Measurements from ENCODE around the gene RAB43. TPM values are rescaled to one million over a fixed set of nuclear protein-coding genes. Genes with fewer than 3 reads are reported as not detected.

Gene RAB43
- total RNA-seq, 2 donors from 2014 or later: 5.3 to 8.2 TPM

GRCh38 chr3:129040579-129041300, 80.9 kb downstream of the RAB43 start:
- no peaks in the 10 kb centered on the region for H3K27me3 ChIP-seq
- H3K4me3 ChIP-seq: no peak overlapping the region
- peaks cover 0 to 9% of the 10 kb centered on the region in 2 donors for H3K4me1 ChIP-seq
- no peaks in the 10 kb centered on the region for H3K36me3 ChIP-seq
- TF ChIP-seq CTCF (IDR thresholded peaks at IDR 0.05): no peak
- DNase-seq (ENCODE audit: low spot score): no peak
- peaks cover 0 to 5% of the 10 kb centered on the region in 2 donors for H3K9me3 ChIP-seq
- no peak overlapping the region for H3K27ac ChIP-seq

GRCh38 chr3:129040039-129040336, 81.6 kb downstream of the RAB43 start:
- peaks cover 0 to 5% of the 10 kb centered on the region in 2 donors for H3K9me3 ChIP-seq
- no peak for DNase-seq (ENCODE audit: low spot score)
- TF ChIP-seq CTCF (IDR thresholded peaks at IDR 0.05): no peak

GRCh38 chr3:129039271-129040038, 82.1 kb downstream of the RAB43 start:
- no peak for DNase-seq (ENCODE audit: low spot score)
- H3K4me3 ChIP-seq: no peak overlapping the region
- H3K27ac ChIP-seq: no peak overlapping the region
- peaks cover 0 to 4% of the 10 kb centered on the region in 2 donors for H3K4me1 ChIP-seq
- TF ChIP-seq CTCF (IDR thresholded peaks at IDR 0.05): no peak
- H3K36me3 ChIP-seq: no peaks in the 10 kb centered on the region
- H3K9me3 ChIP-seq: no peaks in the 10 kb centered on the region
- no peaks in the 10 kb centered on the region for H3K27me3 ChIP-seq

More at GRCh38 chr3:129040039-129040336, 81.6 kb downstream of the RAB43 start:
- Histone ChIP-seq H3K36me3 (no peaks in the 10 kb centered on the region), H3K4me3 (no peak overlapping the region), H3K27me3 (no peaks in the 10 kb centered on the region), H3K4me1 (peaks cover 0 to 4% of the 10 kb centered on the region in 2 donors), H3K27ac (no peak overlapping the region)

GRCh38 chr3:129038121-129038855, 83.3 kb downstream of the RAB43 start:
- H3K27me3 ChIP-seq: no peaks in the 10 kb centered on the region
- no peak overlapping the region for H3K27ac ChIP-seq
- no peak for DNase-seq (ENCODE audit: low spot score)
- no peak for TF ChIP-seq CTCF (IDR thresholded peaks at IDR 0.05)
- no peak overlapping the region for H3K4me3 ChIP-seq
- no peaks in the 10 kb centered on the region for H3K9me3 ChIP-seq
- H3K36me3 ChIP-seq: no peaks in the 10 kb centered on the region
- H3K4me1 ChIP-seq: peaks cover 0 to 4% of the 10 kb centered on the region in 2 donors

Other genes with a start within 250 kb of the RAB43 start
- gene ACAD9, start 242.2 kb downstream of the RAB43 start, total RNA-seq: 10 to 100 TPM; 27.6 to 34.3 TPM
- gene CFAP92, start 127.7 kb downstream of the RAB43 start, total RNA-seq: not detected
- 1 to 10 TPM; 1.2 to 1.5 TPM for gene EFCC1, start 120.5 kb downstream of the RAB43 start, total RNA-seq
- gene GP9, start 61.0 kb downstream of the RAB43 start, total RNA-seq: not detected
- gene ISY1, start 39.3 kb upstream of the RAB43 start, total RNA-seq: 10 to 100 TPM; 14.3 to 19.6 TPM
- gene CNBP, start 62.1 kb upstream of the RAB43 start, total RNA-seq: 100 to 1,000 TPM; 440 to 569 TPM
- 10 to 100 TPM; 88.7 to 99.2 TPM for gene COPG1, start 127.8 kb upstream of the RAB43 start, total RNA-seq
- 10 to 100 TPM; 32.7 to 38.9 TPM for gene HMCES, start 157.1 kb upstream of the RAB43 start, total RNA-seq

Data from right atrium auricular region (tissue), 2 donors.